ENCODE results near the gene PTPRM. TPM values are rescaled to one million over a fixed set of nuclear protein-coding genes. Genes with fewer than 3 reads are reported as not detected.

The PTPRM gene
- polyA plus RNA-seq, 3 donors = 0.04 to 2.1 (median 0.66) TPM

- TF ChIP-seq, protein P1, sequence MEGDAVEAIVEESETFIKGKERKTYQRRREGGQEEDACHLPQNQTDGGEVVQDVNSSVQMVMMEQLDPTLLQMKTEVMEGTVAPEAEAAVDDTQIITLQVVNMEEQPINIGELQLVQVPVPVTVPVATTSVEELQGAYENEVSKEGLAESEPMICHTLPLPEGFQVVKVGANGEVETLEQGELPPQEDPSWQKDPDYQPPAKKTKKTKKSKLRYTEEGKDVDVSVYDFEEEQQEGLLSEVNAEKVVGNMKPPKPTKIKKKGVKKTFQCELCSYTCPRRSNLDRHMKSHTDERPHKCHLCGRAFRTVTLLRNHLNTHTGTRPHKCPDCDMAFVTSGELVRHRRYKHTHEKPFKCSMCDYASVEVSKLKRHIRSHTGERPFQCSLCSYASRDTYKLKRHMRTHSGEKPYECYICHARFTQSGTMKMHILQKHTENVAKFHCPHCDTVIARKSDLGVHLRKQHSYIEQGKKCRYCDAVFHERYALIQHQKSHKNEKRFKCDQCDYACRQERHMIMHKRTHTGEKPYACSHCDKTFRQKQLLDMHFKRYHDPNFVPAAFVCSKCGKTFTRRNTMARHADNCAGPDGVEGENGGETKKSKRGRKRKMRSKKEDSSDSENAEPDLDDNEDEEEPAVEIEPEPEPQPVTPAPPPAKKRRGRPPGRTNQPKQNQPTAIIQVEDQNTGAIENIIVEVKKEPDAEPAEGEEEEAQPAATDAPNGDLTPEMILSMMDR (IDR thresholded peaks at IDR 0.05) = no peak
- 100% methylated on average over 4 of the region's 4 CpGs for WGBS (ENCODE audit: insufficient coverage)
Observed at GRCh38 chr18:7559709-7560319, 7.3 kb upstream of the PTPRM start.

DNA sequence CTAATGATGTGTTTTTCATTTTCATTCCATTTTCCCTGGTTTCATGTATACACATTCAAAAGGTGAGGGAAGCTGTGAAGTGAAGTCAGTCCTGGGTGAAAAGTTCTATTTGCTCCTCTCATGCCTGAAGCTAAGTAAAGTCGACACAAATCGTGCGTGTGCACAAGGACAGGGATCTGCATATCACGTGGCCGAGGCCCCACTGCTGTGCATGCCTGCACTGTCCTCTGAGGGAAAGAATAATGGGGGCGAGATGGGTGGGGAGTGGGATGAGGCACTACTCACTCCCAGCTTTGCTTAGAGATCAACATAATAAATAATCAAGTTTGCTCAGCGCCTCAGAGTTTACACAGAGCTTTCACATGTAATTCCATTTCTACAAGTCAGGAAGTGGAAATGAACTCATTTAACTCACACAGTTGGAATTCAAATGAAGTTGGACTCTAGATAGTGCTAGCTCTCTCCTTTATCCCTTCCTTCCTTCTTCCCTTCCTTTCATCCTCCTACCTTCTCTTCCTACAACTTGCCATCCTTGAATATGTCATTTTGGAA is 5.1 kb upstream of the PTPRM start:
- Histone ChIP-seq H4K20me1 (ENCODE audit: insufficient read depth, low read length) (no peaks in the 10 kb centered on the region), H3K27ac (ENCODE audit: low read depth in 1 of 2, low read length in 2 of 2) (no peak overlapping the region), H3K27me3 (ENCODE audit: control insufficient read depth in 2 of 2, insufficient read depth in 2 of 2, low read length in 2 of 2) (peaks cover 18 to 24% of the 10 kb centered on the region in 2 donors), H3K9ac (ENCODE audit: insufficient read depth, low read length, poor library complexity, severe bottlenecking) (no peak overlapping the region), H3K36me3 (replicated peaks in 1 of 2; ENCODE audit: control insufficient read depth in 1 of 2, insufficient read depth in 2 of 2, low read length in 2 of 2) (no peaks in the 10 kb centered on the region), H3K9me3 (replicated peaks in 1 of 2; ENCODE audit: control insufficient read depth in 1 of 2, insufficient read depth in 1 of 2, low read length in 2 of 2) (no peaks in the 10 kb centered on the region), H3K4me2 (replicated peaks; ENCODE audit: extremely low read depth, low read length, poor library complexity, severe bottlenecking) (no peak overlapping the region), H3K4me1 (ENCODE audit: control insufficient read depth in 1 of 2, insufficient read depth in 2 of 2, low read length in 2 of 2) (peaks cover 7 to 9% of the 10 kb centered on the region in 2 donors), H2AFZ (ENCODE audit: insufficient read depth, low read depth, low read length, poor library complexity, severe bottlenecking) (no peak overlapping the region), H3K4me3 (replicated peaks in 1 of 3; ENCODE audit: low read depth in 2 of 3, low read length in 3 of 3) (no peak overlapping the region), H3K79me2 (ENCODE audit: insufficient read depth, low read length) (no peaks in the 10 kb centered on the region)
- H3K27me3 Mint-ChIP-seq (ENCODE audit: low read depth in 3 of 3) = peaks cover 16 to 24% (median 19%) of the 10 kb centered on the region in 3 donors
- TF ChIP-seq, protein P1 (IDR thresholded peaks at IDR 0.05) = no peak
- intact Hi-C loops (cut with micrococcal nuclease) = no loop called here
- peaks cover 0 to 7% (median 0%) of the 10 kb centered on the region in 7 donors for H3K9me3 Mint-ChIP-seq
- H3K4me1 Mint-ChIP-seq = peaks cover 18% of the 10 kb centered on the region
- DNase-seq = no peak
- no peak overlapping the region for H3K27ac Mint-ChIP-seq
- H3K36me3 Mint-ChIP-seq = no peaks in the 10 kb centered on the region
- WGBS (ENCODE audit: insufficient coverage) = 97% methylated on average over 5 of the region's 7 CpGs
- H3K4me3 Mint-ChIP-seq = no peak overlapping the region

More at GRCh38 chr18:7559709-7560319, 7.3 kb upstream of the PTPRM start:
- H3K4me3 ChIP-seq (replicated peaks in 1 of 3; ENCODE audit: low read depth in 2 of 3, low read length in 3 of 3) = no peak overlapping the region
- no peak overlapping the region for H3K4me3 Mint-ChIP-seq
- no peaks in the 10 kb centered on the region for H4K20me1 ChIP-seq (ENCODE audit: insufficient read depth, low read length)
- peaks cover 1 to 8% (median 5%) of the 10 kb centered on the region in 3 donors for H3K27me3 Mint-ChIP-seq (ENCODE audit: low read depth in 3 of 3)
- peaks cover 0 to 5% (median 0%) of the 10 kb centered on the region in 7 donors for H3K9me3 Mint-ChIP-seq
- intact Hi-C loops (cut with micrococcal nuclease) = no loop called here
- DNase-seq = no peak
- peaks cover 4 to 9% of the 10 kb centered on the region in 2 donors for H3K27me3 ChIP-seq (ENCODE audit: control insufficient read depth in 2 of 2, insufficient read depth in 2 of 2, low read length in 2 of 2)
- H3K4me1 ChIP-seq (ENCODE audit: control insufficient read depth in 1 of 2, insufficient read depth in 2 of 2, low read length in 2 of 2) = no peaks in the 10 kb centered on the region
- H2AFZ ChIP-seq (ENCODE audit: insufficient read depth, low read depth, low read length, poor library complexity, severe bottlenecking) = no peak overlapping the region
- no peak overlapping the region for H3K4me2 ChIP-seq (replicated peaks; ENCODE audit: extremely low read depth, low read length, poor library complexity, severe bottlenecking)
- H3K27ac ChIP-seq (ENCODE audit: low read depth in 1 of 2, low read length in 2 of 2) = no peak overlapping the region
- H3K79me2 ChIP-seq (ENCODE audit: insufficient read depth, low read length) = no peaks in the 10 kb centered on the region
- H3K36me3 ChIP-seq (replicated peaks in 1 of 2; ENCODE audit: control insufficient read depth in 1 of 2, insufficient read depth in 2 of 2, low read length in 2 of 2) = no peaks in the 10 kb centered on the region
- no peaks in the 10 kb centered on the region for H3K36me3 Mint-ChIP-seq
- H3K27ac Mint-ChIP-seq = no peak overlapping the region
- H3K4me1 Mint-ChIP-seq = peaks cover 3% of the 10 kb centered on the region
- no peak overlapping the region for H3K9ac ChIP-seq (ENCODE audit: insufficient read depth, low read length, poor library complexity, severe bottlenecking)
- H3K9me3 ChIP-seq (replicated peaks in 1 of 2; ENCODE audit: control insufficient read depth in 1 of 2, insufficient read depth in 1 of 2, low read length in 2 of 2) = no peaks in the 10 kb centered on the region
